ENCODE data around the gene CSF2. TPM values are rescaled to one million over a fixed set of nuclear protein-coding genes. Genes with fewer than 3 reads are reported as not detected.

The CSF2 gene
- total RNA-seq, 4 donors from 2014 or later: not detected

DNA sequence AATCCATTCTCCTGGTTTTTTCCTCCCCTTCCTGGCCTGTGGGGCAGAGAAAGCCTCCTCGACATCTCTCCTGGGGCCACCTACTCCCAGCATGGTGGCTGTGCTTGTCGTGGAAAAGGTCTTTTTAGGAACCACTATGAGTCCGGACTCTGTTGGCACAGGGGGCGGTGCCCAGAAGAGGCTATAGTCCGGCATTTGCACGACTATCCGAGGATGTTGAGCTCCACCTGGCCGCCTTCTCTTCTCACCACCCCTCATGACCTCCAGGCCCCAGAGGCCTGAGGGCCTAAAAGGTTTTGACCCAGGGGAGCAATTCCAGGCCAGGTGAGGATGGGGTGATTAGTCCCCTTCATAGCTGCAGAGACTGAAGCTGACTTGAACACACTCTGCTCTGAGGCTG lies 14.1 kb downstream of the CSF2 start:
- Histone ChIP-seq H3K4me1 (peaks cover 0 to 4% (median 0%) of the 10 kb centered on the region in 4 donors), H3K36me3 (no peaks in the 10 kb centered on the region), H3K4me3 (no peak overlapping the region), H3K27me3 (no peaks in the 10 kb centered on the region), H3K27ac (no peak overlapping the region), H3K9me3 (no peaks in the 10 kb centered on the region)
- DNase-seq: peak in 1 of 3 donors; percentile 13
- TF ChIP-seq POLR2A (IDR thresholded peaks at IDR 0.05): no peak
- TF ChIP-seq, protein P1, sequence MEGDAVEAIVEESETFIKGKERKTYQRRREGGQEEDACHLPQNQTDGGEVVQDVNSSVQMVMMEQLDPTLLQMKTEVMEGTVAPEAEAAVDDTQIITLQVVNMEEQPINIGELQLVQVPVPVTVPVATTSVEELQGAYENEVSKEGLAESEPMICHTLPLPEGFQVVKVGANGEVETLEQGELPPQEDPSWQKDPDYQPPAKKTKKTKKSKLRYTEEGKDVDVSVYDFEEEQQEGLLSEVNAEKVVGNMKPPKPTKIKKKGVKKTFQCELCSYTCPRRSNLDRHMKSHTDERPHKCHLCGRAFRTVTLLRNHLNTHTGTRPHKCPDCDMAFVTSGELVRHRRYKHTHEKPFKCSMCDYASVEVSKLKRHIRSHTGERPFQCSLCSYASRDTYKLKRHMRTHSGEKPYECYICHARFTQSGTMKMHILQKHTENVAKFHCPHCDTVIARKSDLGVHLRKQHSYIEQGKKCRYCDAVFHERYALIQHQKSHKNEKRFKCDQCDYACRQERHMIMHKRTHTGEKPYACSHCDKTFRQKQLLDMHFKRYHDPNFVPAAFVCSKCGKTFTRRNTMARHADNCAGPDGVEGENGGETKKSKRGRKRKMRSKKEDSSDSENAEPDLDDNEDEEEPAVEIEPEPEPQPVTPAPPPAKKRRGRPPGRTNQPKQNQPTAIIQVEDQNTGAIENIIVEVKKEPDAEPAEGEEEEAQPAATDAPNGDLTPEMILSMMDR (IDR thresholded peaks at IDR 0.05): no peak

DNA sequence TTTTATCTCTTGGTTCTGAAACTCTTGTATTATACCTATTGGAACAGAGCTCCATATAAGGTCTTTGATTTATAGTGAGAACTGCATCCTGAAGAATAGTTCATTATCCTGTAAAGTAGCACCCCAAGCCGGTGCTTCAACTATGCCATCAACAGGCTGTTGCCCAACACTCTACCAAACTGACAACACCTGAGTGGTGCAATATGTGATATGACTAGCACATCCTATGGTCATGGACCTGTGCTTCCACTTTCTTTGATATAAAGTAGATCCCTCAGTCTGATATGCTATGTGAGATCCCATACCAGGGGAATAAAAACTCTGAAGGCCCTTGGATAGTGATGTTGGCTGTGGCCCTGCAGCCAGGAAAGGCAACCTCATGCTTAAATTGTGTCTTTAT lies 15.8 kb downstream of the CSF2 start:
- H3K9me3 ChIP-seq: no peaks in the 10 kb centered on the region
- peaks cover 0 to 4% (median 0%) of the 10 kb centered on the region in 4 donors for H3K4me1 ChIP-seq
- TF ChIP-seq POLR2A (IDR thresholded peaks at IDR 0.05): no peak
- TF ChIP-seq, protein P1 (IDR thresholded peaks at IDR 0.05): no peak
- DNase-seq: no peak
- H3K4me3 ChIP-seq: no peak overlapping the region
- H3K27ac ChIP-seq: no peak overlapping the region
- no peaks in the 10 kb centered on the region for H3K36me3 ChIP-seq
- H3K27me3 ChIP-seq: no peaks in the 10 kb centered on the region

DNA sequence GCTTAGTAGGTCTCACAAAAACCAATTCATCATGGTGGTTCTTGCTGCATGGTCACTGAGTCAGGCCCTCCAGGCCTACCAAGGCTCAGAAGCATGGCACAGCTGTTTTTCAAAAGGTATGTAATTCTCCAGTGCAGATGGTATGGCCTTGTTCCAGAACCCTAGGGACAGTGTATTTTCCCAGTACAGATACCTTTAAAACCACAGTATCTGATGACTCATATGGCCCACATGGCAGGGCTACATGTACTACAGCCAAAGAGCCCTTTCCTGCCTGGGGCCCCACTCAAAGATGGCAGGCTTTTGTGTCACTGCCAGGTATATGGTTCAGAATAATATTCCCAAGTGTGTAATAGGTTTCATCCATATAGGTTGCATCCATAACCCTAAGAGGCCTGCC lies 16.5 kb downstream of the CSF2 start:
- Histone ChIP-seq H3K4me1 (peaks cover 0 to 8% (median 0%) of the 10 kb centered on the region in 4 donors), H3K36me3 (no peaks in the 10 kb centered on the region), H3K9me3 (no peaks in the 10 kb centered on the region), H3K4me3 (no peak overlapping the region), H3K27me3 (no peaks in the 10 kb centered on the region), H3K27ac (no peak overlapping the region)
- no peak for DNase-seq
- no peak for TF ChIP-seq POLR2A (IDR thresholded peaks at IDR 0.05)
- TF ChIP-seq, protein P1 (IDR thresholded peaks at IDR 0.05): no peak

DNA sequence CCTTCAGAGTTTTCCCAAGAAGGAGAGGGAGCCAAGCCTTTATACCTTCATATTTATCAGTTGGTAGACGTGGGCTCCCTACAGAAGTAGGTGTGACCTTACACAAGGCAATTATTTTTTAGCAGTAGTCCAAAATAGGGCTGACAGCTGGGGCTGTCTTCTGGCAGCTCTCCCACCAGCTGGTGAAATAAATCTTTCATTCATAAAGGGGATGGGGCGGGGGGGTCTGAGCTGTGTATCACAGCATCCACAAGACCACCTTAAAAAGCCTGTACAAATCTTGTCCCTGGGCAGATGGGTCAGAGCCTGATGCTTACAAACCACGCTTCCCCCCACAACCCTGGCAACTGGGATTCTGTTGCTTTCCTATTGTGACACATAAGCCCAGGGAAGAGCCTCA lies 19.7 kb downstream of the CSF2 start:
- H3K4me3 ChIP-seq: no peak overlapping the region
- no peak for DNase-seq
- H3K27ac ChIP-seq: no peak overlapping the region
- TF ChIP-seq, protein P1 (IDR thresholded peaks at IDR 0.05): no peak
- TF ChIP-seq POLR2A (IDR thresholded peaks at IDR 0.05): no peak
- H3K9me3 ChIP-seq: no peaks in the 10 kb centered on the region
- peaks cover 0 to 8% (median 0%) of the 10 kb centered on the region in 4 donors for H3K4me1 ChIP-seq
- H3K27me3 ChIP-seq: no peaks in the 10 kb centered on the region
- no peaks in the 10 kb centered on the region for H3K36me3 ChIP-seq

DNA sequence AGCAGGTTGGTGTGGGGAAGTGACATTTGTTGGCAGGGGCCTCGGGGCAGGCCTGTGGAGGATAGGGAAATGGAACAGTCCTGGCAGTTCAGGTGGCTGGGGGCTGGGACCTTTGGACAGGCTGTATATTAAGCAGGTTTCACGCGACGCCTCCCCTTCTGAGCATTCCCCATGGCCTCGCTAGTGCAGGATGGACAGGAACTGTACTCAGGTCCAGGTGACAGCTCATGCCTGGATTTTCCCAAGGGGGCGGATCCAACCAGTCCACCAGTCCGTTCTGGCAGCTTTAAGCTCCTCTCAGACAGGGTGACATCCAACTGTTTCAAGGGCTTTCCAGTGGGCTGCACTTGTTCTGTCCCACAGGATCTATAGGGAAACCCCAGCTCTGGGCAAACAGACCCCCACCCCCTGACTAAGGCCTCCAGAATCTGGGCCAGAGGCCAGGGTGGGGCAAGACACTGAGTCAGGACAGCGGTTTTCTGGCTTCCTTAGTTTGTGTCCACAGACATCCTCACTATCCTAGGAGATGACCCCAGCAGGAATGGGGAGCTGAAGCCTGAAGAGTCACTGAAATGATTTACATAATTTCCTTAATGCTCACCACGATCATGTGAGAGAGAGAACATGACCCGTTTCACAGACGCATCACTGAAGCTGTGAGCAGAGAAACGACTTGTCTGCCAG lies 20.9 kb downstream of the CSF2 start:
- Histone ChIP-seq H3K27me3 (no peaks in the 10 kb centered on the region), H3K9me3 (no peaks in the 10 kb centered on the region), H3K36me3 (no peaks in the 10 kb centered on the region), H3K27ac (no peak overlapping the region), H3K4me1 (peaks cover 0 to 8% (median 0%) of the 10 kb centered on the region in 4 donors), H3K4me3 (no peak overlapping the region)
- TF ChIP-seq, protein P1 (IDR thresholded peaks at IDR 0.05): no peak
- TF ChIP-seq POLR2A (IDR thresholded peaks at IDR 0.05): no peak
- no peak for DNase-seq
